ENCODE data around the gene G6PC3. TPM values are rescaled to one million over a fixed set of nuclear protein-coding genes. Genes with fewer than 3 reads are reported as not detected.

Gene G6PC3
- total and polyA plus RNA-seq, 2 donors, result 13.7 to 30.2 TPM

- 89% methylated on average over 6 of the region's 6 CpGs for WGBS
- H3K36me3 ChIP-seq (ENCODE audit: control insufficient read depth in 2 of 2, insufficient read depth in 2 of 2, low read length in 1 of 2), result peaks cover 52 to 58% of the 10 kb centered on the region in 2 donors
- no peak overlapping the region for H3K27ac ChIP-seq (ENCODE audit: low read depth in 1 of 2, low read length in 1 of 2)
- no peaks in the 10 kb centered on the region for H3K9me3 ChIP-seq (ENCODE audit: control insufficient read depth in 2 of 2, insufficient read depth in 1 of 2, low read length in 1 of 2)
- H3K4me1 ChIP-seq (ENCODE audit: control insufficient read depth in 2 of 2, insufficient read depth in 2 of 2, low read length in 2 of 2), result peaks cover under 1% of the 10 kb centered on the region in 2 donors
- no peak for DNase-seq (ENCODE audit: low read depth in 6 of 9, low spot score in 9 of 9)
- no peaks in the 10 kb centered on the region for H3K27me3 ChIP-seq (ENCODE audit: control insufficient read depth in 2 of 2, insufficient read depth in 1 of 2, low read length in 1 of 2)
- no peak overlapping the region for H3K4me3 ChIP-seq (ENCODE audit: low read length in 2 of 2)
These were observed 6.4 kb downstream of the G6PC3 start for GRCh38 chr17:44076716-44077594.

- Histone ChIP-seq H3K36me3 (ENCODE audit: control insufficient read depth in 2 of 2, insufficient read depth in 2 of 2, low read length in 1 of 2) (peaks cover 58 to 64% of the 10 kb centered on the region in 2 donors), H3K4me3 (ENCODE audit: low read length in 2 of 2) (no peak overlapping the region), H3K27me3 (ENCODE audit: control insufficient read depth in 2 of 2, insufficient read depth in 1 of 2, low read length in 1 of 2) (no peaks in the 10 kb centered on the region), H3K9me3 (ENCODE audit: control insufficient read depth in 2 of 2, insufficient read depth in 1 of 2, low read length in 1 of 2) (no peaks in the 10 kb centered on the region), H3K4me1 (ENCODE audit: control insufficient read depth in 2 of 2, insufficient read depth in 2 of 2, low read length in 2 of 2) (no peaks in the 10 kb centered on the region), H3K27ac (ENCODE audit: low read depth in 1 of 2, low read length in 1 of 2) (no peak overlapping the region)
- WGBS, result 60% methylated on average over 4 of the region's 4 CpGs
- DNase-seq (ENCODE audit: low read depth in 6 of 9, low spot score in 9 of 9), result no peak
These were observed 7.0 kb downstream of the G6PC3 start for GRCh38 chr17:44077595-44077909.

GRCh38 chr17:44078412-44078811 is 7.9 kb downstream of the G6PC3 start:
- WGBS, result 97% methylated on average over 19 of the region's 19 CpGs
- no peak for DNase-seq (ENCODE audit: low read depth in 6 of 9, low spot score in 9 of 9)
- no peaks in the 10 kb centered on the region for H3K4me1 ChIP-seq (ENCODE audit: control insufficient read depth in 2 of 2, insufficient read depth in 2 of 2, low read length in 2 of 2)
- no peaks in the 10 kb centered on the region for H3K27me3 ChIP-seq (ENCODE audit: control insufficient read depth in 2 of 2, insufficient read depth in 1 of 2, low read length in 1 of 2)
- peaks cover 65 to 71% of the 10 kb centered on the region in 2 donors for H3K36me3 ChIP-seq (ENCODE audit: control insufficient read depth in 2 of 2, insufficient read depth in 2 of 2, low read length in 1 of 2)
- H3K4me3 ChIP-seq (ENCODE audit: low read length in 2 of 2), result no peak overlapping the region
- H3K9me3 ChIP-seq (ENCODE audit: control insufficient read depth in 2 of 2, insufficient read depth in 1 of 2, low read length in 1 of 2), result no peaks in the 10 kb centered on the region
- no peak overlapping the region for H3K27ac ChIP-seq (ENCODE audit: low read depth in 1 of 2, low read length in 1 of 2)

- 98% methylated on average over 18 of the region's 18 CpGs for WGBS
- no peaks in the 10 kb centered on the region for H3K27me3 ChIP-seq (ENCODE audit: control insufficient read depth in 2 of 2, insufficient read depth in 1 of 2, low read length in 1 of 2)
- no peaks in the 10 kb centered on the region for H3K4me1 ChIP-seq (ENCODE audit: control insufficient read depth in 2 of 2, insufficient read depth in 2 of 2, low read length in 2 of 2)
- no peaks in the 10 kb centered on the region for H3K9me3 ChIP-seq (ENCODE audit: control insufficient read depth in 2 of 2, insufficient read depth in 1 of 2, low read length in 1 of 2)
- no peak overlapping the region for H3K4me3 ChIP-seq (ENCODE audit: low read length in 2 of 2)
- peaks cover 75 to 77% of the 10 kb centered on the region in 2 donors for H3K36me3 ChIP-seq (ENCODE audit: control insufficient read depth in 2 of 2, insufficient read depth in 2 of 2, low read length in 1 of 2)
- no peak for DNase-seq (ENCODE audit: low read depth in 6 of 9, low spot score in 9 of 9)
- H3K27ac ChIP-seq (ENCODE audit: low read depth in 1 of 2, low read length in 1 of 2), result no peak overlapping the region
These were observed 9.6 kb downstream of the G6PC3 start for GRCh38 chr17:44079877-44080821.

- Histone ChIP-seq H3K9me3 (ENCODE audit: control insufficient read depth in 2 of 2, insufficient read depth in 1 of 2, low read length in 1 of 2) (no peaks in the 10 kb centered on the region), H3K36me3 (ENCODE audit: control insufficient read depth in 2 of 2, insufficient read depth in 2 of 2, low read length in 1 of 2) (peaks cover 62 to 68% of the 10 kb centered on the region in 2 donors), H3K4me3 (ENCODE audit: low read length in 2 of 2) (no peak overlapping the region), H3K4me1 (ENCODE audit: control insufficient read depth in 2 of 2, insufficient read depth in 2 of 2, low read length in 2 of 2) (no peaks in the 10 kb centered on the region), H3K27ac (ENCODE audit: low read depth in 1 of 2, low read length in 1 of 2) (no peak overlapping the region), H3K27me3 (ENCODE audit: control insufficient read depth in 2 of 2, insufficient read depth in 1 of 2, low read length in 1 of 2) (no peaks in the 10 kb centered on the region)
- WGBS, result over 99% methylated on average over 3 of the region's 3 CpGs
- DNase-seq (ENCODE audit: low read depth in 6 of 9, low spot score in 9 of 9), result no peak
These were observed 11.1 kb downstream of the G6PC3 start for GRCh38 chr17:44081681-44082080.

GRCh38 chr17:44082256-44082927 is 11.9 kb downstream of the G6PC3 start:
- 97% methylated on average over 21 of the region's 21 CpGs for WGBS
- Histone ChIP-seq H3K36me3 (ENCODE audit: control insufficient read depth in 2 of 2, insufficient read depth in 2 of 2, low read length in 1 of 2) (peaks cover 55 to 65% of the 10 kb centered on the region in 2 donors), H3K9me3 (ENCODE audit: control insufficient read depth in 2 of 2, insufficient read depth in 1 of 2, low read length in 1 of 2) (no peaks in the 10 kb centered on the region), H3K27ac (ENCODE audit: low read depth in 1 of 2, low read length in 1 of 2) (no peak overlapping the region), H3K27me3 (ENCODE audit: control insufficient read depth in 2 of 2, insufficient read depth in 1 of 2, low read length in 1 of 2) (no peaks in the 10 kb centered on the region), H3K4me3 (ENCODE audit: low read length in 2 of 2) (no peak overlapping the region), H3K4me1 (ENCODE audit: control insufficient read depth in 2 of 2, insufficient read depth in 2 of 2, low read length in 2 of 2) (peaks cover 0 to 4% of the 10 kb centered on the region in 2 donors)
- no peak for DNase-seq (ENCODE audit: low read depth in 6 of 9, low spot score in 9 of 9)

GRCh38 chr17:44083250-44083849 is 12.8 kb downstream of the G6PC3 start:
- WGBS, result 94% methylated on average over 12 of the region's 12 CpGs
- Histone ChIP-seq H3K27me3 (ENCODE audit: control insufficient read depth in 2 of 2, insufficient read depth in 1 of 2, low read length in 1 of 2) (no peaks in the 10 kb centered on the region), H3K4me1 (ENCODE audit: control insufficient read depth in 2 of 2, insufficient read depth in 2 of 2, low read length in 2 of 2) (peaks cover 0 to 4% of the 10 kb centered on the region in 2 donors), H3K4me3 (ENCODE audit: low read length in 2 of 2) (no peak overlapping the region), H3K27ac (ENCODE audit: low read depth in 1 of 2, low read length in 1 of 2) (no peak overlapping the region), H3K9me3 (ENCODE audit: control insufficient read depth in 2 of 2, insufficient read depth in 1 of 2, low read length in 1 of 2) (no peaks in the 10 kb centered on the region), H3K36me3 (ENCODE audit: control insufficient read depth in 2 of 2, insufficient read depth in 2 of 2, low read length in 1 of 2) (peaks cover 49 to 59% of the 10 kb centered on the region in 2 donors)
- DNase-seq (ENCODE audit: low read depth in 6 of 9, low spot score in 9 of 9), result no peak

GRCh38 chr17:44084131-44084538 is 13.6 kb downstream of the G6PC3 start:
- Histone ChIP-seq H3K36me3 (ENCODE audit: control insufficient read depth in 2 of 2, insufficient read depth in 2 of 2, low read length in 1 of 2) (peaks cover 46 to 51% of the 10 kb centered on the region in 2 donors), H3K4me1 (ENCODE audit: control insufficient read depth in 2 of 2, insufficient read depth in 2 of 2, low read length in 2 of 2) (peaks cover 0 to 4% of the 10 kb centered on the region in 2 donors), H3K4me3 (ENCODE audit: low read length in 2 of 2) (no peak overlapping the region), H3K9me3 (ENCODE audit: control insufficient read depth in 2 of 2, insufficient read depth in 1 of 2, low read length in 1 of 2) (no peaks in the 10 kb centered on the region), H3K27me3 (ENCODE audit: control insufficient read depth in 2 of 2, insufficient read depth in 1 of 2, low read length in 1 of 2) (no peaks in the 10 kb centered on the region), H3K27ac (ENCODE audit: low read depth in 1 of 2, low read length in 1 of 2) (no peak overlapping the region)
- no peak for DNase-seq (ENCODE audit: low read depth in 6 of 9, low spot score in 9 of 9)
- WGBS, result 89% methylated on average over 10 of the region's 10 CpGs
